ENCODE measurements around the gene ALKAL2. TPM values are rescaled to one million over a fixed set of nuclear protein-coding genes. Genes with fewer than 3 reads are reported as not detected.
"Not testable (repeated sequence)": the region's sequence is repeated elsewhere in the genome, so short reads cannot be mapped to it uniquely, and the experiment has no call there.

The ALKAL2 gene
- total RNA-seq, 3 donors from 2014 or later = 2.2 to 3.5 (median 3.0) TPM

- intact Hi-C loops (cut with DNase I, micrococcal nuclease) = no loop called here
- no peaks in the 10 kb centered on the region for H3K36me3 ChIP-seq (ENCODE audit: low read depth)
- H3K4me3 ChIP-seq = no peak overlapping the region
- H3K4me1 ChIP-seq (ENCODE audit: low read depth) = no peaks in the 10 kb centered on the region
- no peak for DNase-seq
- ATAC-seq = no peak
- no peaks in the 10 kb centered on the region for H3K9me3 ChIP-seq
- no peak for TF ChIP-seq CTCF (IDR thresholded peaks at IDR 0.05)
These were observed 34.4 kb upstream of the ALKAL2 start for GRCh38 chr2:322326-322725.

DNA sequence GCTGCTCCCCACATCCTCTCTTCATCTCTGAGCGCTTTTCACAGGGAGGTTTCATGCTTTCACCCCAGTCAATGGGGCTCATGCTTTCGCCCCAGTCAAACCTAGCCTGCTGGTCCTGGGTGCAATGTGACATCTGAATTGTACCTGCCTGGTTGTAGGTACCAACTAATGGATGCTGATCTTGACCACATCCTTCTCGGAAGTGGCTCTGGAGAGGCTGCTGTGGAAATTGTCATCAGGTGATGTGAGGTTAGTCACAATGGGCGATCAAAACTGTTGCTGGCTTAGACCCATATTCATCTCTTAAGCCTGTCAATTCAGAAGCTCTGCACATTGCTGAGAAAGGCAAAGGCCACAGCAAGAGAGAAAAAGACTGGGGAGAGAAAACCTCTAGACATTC, 32.7 kb upstream of the ALKAL2 start:
- DNase-seq = no peak
- H3K4me3 ChIP-seq = no peak overlapping the region
- H3K36me3 ChIP-seq (ENCODE audit: low read depth) = no peaks in the 10 kb centered on the region
- ATAC-seq = no peak
- intact Hi-C loops (cut with DNase I, micrococcal nuclease) = no loop called here
- no peaks in the 10 kb centered on the region for H3K9me3 ChIP-seq
- no peak for TF ChIP-seq CTCF (IDR thresholded peaks at IDR 0.05)
- no peaks in the 10 kb centered on the region for H3K4me1 ChIP-seq (ENCODE audit: low read depth)

DNA sequence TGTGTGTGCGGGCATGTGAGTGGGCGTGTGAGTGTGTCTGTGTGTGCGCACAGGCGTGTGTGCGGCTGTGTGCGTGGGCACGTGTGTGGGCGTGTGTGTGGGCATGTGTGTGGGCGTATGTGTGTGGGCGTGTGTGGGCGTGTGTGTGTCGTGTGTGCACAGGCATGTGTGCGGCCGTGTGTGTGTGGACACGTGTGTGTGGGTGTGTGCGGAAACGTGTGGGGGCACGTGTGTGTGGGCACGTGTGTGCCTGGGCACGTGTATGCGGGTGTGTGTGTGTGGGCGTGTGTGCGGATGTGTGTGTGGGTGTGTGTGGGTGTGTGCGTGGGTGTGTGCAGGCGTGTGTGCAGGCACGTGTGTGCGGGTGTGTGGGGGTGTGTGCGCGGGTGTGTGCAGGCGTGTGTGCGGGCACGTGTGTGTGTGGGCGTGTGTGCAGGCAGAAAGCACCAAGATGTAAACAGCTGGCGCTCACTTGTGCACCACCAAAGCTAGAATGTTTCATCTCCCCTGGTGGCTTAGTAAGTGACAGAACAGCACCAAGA, 31.2 kb upstream of the ALKAL2 start:
- Histone ChIP-seq H3K4me3 (no peak overlapping the region), H3K4me1 (ENCODE audit: low read depth) (no peaks in the 10 kb centered on the region), H3K9me3 (no peaks in the 10 kb centered on the region), H3K36me3 (ENCODE audit: low read depth) (no peaks in the 10 kb centered on the region)
- no peak for ATAC-seq
- no peak for TF ChIP-seq CTCF (IDR thresholded peaks at IDR 0.05)
- no peak for DNase-seq
- intact Hi-C loops (cut with DNase I, micrococcal nuclease) = no loop called here

DNA sequence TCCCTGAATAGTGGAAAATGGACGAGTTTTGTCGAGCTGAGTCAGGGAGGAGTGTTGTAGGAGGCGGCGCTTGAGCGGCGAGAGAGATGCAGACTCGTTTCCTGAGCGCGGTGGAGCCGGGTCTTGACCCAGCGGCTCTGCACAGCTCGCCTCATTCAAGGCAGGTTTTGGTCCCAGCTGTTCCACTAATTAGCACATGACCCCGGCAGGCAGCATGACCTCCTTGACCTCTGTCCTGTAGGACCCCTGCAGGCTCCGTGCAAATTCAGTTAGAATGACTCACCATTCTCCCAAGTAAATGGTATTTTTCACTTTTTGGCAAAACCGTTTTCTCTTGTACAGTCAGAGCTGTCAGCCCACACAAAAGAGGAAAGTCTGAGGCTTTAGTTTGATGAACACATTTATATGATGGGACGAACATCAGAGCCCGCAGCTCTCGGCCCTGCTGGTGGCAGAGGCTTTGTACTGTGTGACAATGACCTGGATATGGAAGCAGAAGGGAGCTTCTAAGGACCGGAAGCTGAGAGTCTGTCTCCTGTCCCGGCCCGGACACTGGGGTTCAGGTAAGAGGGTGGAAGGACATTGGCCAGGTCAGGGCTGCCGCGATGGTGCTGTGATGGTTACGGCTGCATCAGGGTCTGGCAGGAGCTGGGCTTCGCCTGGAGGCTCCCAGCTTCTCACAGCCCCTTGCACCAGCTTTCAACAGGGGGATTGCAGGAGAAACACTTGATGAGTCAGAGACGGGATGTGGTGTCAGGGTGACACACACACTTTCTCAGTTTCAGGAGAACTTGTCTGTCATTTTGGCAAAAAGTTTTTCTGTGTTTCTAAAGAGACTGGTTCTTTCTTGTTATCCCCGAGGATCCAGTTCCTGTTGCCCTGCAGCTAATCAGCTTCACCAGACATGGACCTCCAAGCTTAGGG, 29.9 kb upstream of the ALKAL2 start:
- intact Hi-C loops (cut with DNase I, micrococcal nuclease) = no loop called here
- Histone ChIP-seq H3K4me3 (no peak overlapping the region), H3K36me3 (ENCODE audit: low read depth) (no peaks in the 10 kb centered on the region), H3K9me3 (no peaks in the 10 kb centered on the region), H3K4me1 (ENCODE audit: low read depth) (no peaks in the 10 kb centered on the region)
- ATAC-seq (peak; percentile 36), DNase-seq (no peak)
- no peak for TF ChIP-seq CTCF (IDR thresholded peaks at IDR 0.05)

- Histone ChIP-seq H3K9me3 (no peaks in the 10 kb centered on the region), H3K4me3 (no peak overlapping the region), H3K4me1 (ENCODE audit: low read depth) (no peaks in the 10 kb centered on the region), H3K36me3 (ENCODE audit: low read depth) (no peaks in the 10 kb centered on the region)
- no peak for ATAC-seq
- no peak for TF ChIP-seq CTCF (IDR thresholded peaks at IDR 0.05)
- no peak for DNase-seq
- intact Hi-C loops (cut with DNase I, micrococcal nuclease) = no loop called here
These were observed 28.5 kb upstream of the ALKAL2 start for GRCh38 chr2:316381-316780.

GRCh38 chr2:315925-316324, 28.0 kb upstream of the ALKAL2 start:
- H3K4me3 ChIP-seq; DNase-seq; H3K9me3 ChIP-seq; ATAC-seq; intact Hi-C loops (cut with DNase I, micrococcal nuclease); H3K4me1 ChIP-seq (ENCODE audit: low read depth); H3K36me3 ChIP-seq (ENCODE audit: low read depth): not testable (repeated sequence)
